NCI-H1417 treated with DMSO at 0.1 percent for 48 hours (cell line): ENCODE measurements around the gene URB1.
"Not testable (repeated sequence)": the region's sequence is repeated elsewhere in the genome, so short reads cannot be mapped to it uniquely, and the experiment has no call there.

Experiments used
- DNase-seq: peaks from one replicate; lab custom pipeline; 2025; lab: John Stamatoyannopoulos, UW

Gene URB1

GRCh38 chr21:32392880-32393676, at the start of gene URB1:
Gene URB1, minus strand, starts transcription at chr21:32393012. Its CDS starts 102 bp downstream, at chr21:32392910.
- peak; percentile 76 for DNase-seq

GRCh38 chr21:32437729-32438128, 44.9 kb upstream of the URB1 start:
- no peak for DNase-seq

DNA sequence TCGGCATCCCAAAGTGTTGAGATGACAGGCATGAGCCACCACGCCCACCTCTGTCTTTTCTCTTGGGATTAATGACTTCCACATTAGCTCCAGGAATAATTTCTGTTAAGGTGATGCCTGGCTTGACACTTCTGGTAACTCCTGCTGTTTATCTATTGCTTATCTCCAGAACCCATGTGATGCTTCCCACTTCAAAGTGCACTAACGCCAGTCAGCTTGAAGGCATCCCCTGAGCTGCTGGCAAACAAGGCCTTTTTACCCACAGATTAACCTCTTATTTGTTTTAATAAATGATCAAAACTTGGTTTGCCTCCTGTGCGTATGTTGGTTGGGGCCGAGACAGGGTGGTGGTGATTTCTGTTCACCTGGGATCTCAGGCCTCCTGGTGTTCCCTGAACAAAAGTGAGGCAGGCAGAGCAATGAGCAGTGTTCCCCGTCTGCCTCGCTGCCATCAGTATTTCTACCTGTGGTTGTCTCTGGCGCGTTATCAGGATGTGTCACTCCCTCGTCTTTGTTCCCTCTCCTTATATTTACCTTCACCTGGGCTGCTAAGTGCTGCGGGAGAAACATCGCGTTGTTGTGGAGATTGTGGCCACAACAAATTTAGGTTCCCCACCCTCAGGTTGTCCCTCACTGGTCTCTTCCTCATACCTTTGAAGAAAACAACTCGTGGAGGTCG, 40.3 kb upstream of the URB1 start:
- DNase-seq: not testable (repeated sequence)

GRCh38 chr21:32427958-32428623, 35.3 kb upstream of the URB1 start:
- DNase-seq: no peak

GRCh38 chr21:32426592-32427051, 33.8 kb upstream of the URB1 start:
- no peak for DNase-seq

DNA sequence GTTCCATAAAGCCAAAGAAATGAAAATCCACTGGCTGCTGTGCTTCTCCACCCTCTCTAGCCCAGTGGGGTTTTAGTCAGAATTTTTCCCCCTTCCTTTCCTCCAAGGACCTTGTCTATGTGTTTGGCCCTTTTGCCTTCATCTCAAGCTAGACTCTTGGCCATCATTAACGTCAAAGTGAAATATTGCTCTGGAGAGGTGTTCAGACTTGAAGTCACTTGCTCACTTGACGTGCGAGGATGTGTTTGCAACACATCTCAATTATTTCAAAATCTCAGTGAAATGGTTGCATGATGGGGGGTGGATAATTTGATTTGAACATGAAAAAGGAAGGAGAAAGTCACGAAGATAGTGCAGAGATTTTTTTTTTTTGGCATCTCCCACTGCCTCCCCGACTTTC, 33.3 kb upstream of the URB1 start:
- no peak for DNase-seq

GRCh38 chr21:32425628-32426027, 32.8 kb upstream of the URB1 start:
- DNase-seq: no peak

DNA sequence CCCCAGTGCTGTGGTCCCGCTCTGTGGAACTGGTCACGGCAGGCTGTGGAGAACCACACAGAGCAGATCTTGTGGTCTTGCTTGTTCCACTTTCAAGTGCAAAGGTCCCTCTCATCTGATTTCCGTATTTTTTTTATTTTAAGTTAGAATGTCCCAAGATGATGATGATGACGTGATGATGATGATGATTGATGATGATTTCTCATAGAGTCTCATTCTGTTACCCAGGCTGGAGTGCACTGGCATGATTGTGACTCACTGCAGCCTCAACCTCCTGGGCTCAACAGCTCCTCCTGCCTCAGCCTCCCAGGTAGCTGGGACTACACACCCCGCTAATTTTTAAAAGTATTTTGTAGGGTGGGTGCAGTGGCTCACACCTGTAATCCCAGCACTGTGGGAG, 31.9 kb upstream of the URB1 start:
- DNase-seq: no peak

DNA sequence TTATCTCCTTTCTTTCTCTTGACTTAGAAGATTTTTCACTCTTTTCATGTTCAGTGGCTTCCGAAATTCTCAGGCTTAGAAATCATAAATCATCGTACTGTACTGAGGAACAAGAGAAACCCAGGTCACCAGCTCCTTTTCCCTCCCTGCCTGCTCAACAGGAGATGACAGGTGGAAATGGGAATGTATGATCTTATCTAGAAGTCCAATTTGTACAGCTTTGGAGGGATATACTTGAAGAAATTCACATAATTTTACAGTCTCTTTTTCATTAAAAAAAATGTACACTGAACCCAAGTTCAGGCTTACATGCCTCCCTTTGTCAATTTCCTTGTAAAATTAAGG, 31.4 kb upstream of the URB1 start:
- no peak for DNase-seq

GRCh38 chr21:32423320-32424190, 30.7 kb upstream of the URB1 start:
- DNase-seq: no peak

DNA sequence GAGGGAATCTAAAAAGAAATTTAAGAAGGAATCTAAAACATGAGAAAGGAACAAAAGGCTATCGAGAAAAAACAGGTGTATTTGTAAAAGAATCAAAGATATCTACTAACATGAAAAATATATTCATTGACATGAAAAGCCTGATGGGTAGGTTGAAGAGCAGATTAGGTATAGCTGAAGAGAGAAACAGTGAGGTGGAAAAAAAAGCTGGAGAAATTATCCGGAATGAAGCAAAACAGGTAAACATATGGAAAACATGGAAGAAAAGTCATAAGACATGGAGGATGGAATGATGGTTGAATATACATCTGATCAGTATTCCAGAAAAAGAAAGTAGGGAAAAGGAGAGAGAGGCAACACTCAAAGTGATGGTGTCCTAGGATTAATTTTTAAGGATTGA, 29.3 kb upstream of the URB1 start:
- no peak for DNase-seq

- no peak for DNase-seq
Measured at GRCh38 chr21:32418146-32418545, 25.3 kb upstream of the URB1 start.

GRCh38 chr21:32415451-32416398, 22.9 kb upstream of the URB1 start:
- no peak for DNase-seq

DNA sequence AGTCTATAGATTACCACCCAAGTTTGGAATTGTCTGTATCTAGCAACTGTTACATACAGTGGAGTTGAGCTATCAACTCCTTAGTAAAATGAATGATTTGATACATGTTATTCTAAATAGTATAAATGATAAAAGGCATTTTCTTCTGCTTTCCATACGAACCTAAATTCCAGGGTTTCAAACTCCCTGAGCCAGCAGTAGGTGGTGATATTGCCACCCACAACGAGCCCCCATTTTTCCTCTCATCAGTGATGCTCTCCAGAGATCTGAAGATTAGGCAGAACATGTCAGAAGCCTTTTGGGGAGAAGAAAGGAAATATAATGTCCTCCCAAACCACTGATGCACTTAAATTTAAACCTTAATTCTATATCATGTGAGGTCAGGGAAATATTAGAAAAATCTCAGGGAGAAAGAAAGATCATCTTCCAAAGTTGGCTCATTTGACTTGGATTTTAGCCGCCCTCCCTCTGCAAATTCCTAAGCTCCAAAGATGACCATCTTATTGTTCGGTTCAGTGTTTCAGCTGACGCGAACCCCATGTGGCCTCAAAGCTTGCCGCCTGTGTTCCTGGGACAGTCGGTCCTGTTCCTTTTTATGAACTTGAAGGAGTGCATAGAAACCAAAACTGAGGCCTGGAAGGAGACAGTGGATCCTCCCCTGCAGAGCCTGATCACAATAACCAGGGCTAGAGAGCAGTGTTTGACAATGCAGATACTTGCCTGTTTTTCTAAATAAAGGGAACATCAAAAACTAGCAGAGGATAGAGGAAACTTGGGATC, 22.0 kb upstream of the URB1 start:
- DNase-seq: no peak

DNA sequence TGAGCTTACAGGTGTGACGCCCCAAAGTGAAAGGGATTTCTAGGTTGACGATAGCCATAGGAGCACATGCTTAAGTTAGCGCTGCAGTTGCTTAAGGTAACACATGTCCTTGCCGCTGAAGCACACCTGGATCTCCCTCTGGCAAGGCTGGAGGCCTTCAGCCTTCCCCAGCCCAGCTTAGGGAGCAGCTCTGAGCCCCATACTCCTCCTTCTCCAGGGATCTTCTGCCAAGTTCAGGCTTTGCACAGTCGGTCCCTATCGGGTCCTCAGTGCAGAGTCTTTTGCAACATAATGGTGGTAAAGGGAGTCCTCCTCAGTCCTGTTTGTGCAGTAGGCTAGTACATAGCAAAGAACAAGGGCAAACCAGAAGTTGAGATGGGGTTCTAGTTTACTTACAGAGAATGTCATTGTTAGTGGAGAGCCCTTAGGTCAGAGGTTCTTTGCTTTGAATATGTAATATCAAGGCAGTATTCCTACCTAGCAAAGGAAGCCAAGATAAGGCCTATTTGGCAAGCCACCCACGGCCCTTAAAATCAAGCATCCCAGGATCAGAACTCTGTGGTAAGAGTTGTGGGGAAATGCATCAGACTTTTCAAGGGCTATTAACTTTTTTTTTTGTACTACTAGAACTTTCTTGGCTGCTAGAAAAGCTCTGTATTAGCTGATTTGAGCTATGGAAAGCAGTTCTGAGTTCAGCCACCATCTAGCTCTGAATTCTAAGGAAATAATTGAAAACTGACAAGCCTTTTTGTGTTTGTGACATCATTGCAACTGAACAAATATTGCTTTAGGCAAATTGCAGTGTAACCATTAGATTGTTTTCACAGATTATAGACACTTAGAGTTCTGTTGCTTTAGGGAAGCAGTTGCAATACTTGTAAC, 21.1 kb upstream of the URB1 start:
- DNase-seq: no peak

DNA sequence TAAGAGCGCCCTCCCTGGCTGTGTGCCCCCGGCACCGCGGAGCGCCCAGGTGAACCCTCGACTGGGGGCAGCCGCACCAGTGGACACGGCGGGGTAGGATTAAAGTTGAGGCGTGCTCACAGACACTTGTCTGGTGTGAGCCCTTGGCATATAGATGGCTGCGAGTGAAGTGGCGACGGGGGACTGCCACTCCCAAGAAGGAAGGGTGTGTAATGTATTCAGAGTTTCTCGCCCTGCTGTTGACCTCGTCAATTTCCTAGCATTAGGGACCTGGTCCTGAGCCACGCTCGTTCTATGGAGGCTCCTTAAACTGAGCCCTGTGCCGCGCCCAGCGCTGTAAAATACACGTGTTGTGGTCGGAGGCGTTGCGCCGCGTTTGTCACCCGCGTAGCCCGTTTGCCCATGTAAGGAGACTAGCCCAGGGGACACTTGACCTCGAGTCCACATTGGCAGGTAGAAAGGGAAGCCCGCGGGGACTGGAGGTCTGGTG, 20.2 kb upstream of the URB1 start:
- no peak for DNase-seq

GRCh38 chr21:32412162-32413014, 19.6 kb upstream of the URB1 start, which contains the start of gene EVA1C:
Gene EVA1C, plus strand, starts transcription at chr21:32412706. Its CDS starts 148 bp downstream, at chr21:32412854.
- no peak for DNase-seq
